ENCODE results near the gene EFCAB12.
"Not testable (repeated sequence)": the region's sequence is repeated elsewhere in the genome, so short reads cannot be mapped to it uniquely, and the experiment has no call there.

EFCAB12 gene

DNA sequence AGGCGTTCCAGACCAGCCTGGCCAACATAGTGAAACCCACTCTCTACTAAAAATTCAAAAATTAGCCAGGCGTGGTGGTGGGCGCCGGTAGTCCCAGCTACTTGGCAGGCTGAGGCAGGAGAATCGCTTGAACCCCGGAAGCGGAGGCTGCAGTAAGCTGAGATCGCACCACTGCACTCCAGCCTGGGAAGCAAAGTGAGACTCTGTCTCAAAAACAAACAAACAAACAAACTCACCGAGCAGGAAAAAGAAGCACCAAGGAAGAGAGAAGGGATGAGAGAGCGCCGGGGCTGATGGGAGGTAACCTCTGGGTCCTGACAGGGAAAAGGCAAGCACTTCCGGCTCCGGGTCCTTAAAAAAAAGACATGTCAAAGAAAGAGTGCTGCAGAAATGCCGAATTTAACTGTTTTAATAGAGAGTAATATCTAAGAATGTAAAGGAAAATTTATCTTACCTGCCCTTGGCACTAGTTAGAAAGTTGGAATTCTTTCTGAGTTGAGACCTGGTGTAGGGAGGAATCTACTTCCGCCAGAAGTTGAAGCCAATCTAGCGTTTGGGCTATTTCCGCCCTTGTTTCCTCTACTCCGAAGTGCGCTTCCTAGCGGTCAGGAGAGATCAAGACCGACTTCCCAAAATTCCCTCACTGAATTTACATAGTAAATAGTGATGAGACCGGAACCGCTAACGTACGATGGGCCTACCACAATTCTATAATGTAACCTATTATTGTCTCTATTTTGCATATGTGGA is 29.1 kb downstream of the EFCAB12 start:
- Histone ChIP-seq H3K9ac (ENCODE audit: low read length) (peak overlapping the region; percentile 93), H3K79me1 (replicated peaks; ENCODE audit: low read length, poor library complexity, severe bottlenecking) (no peaks in the 10 kb centered on the region), H2BK120ac (ENCODE audit: low read depth, low read length) (no peak overlapping the region), H2BK15ac (ENCODE audit: low read depth, poor library complexity, severe bottlenecking) (no peak overlapping the region), H3K23ac (ENCODE audit: low read length in 2 of 2) (no peak overlapping the region), H2AK5ac (ENCODE audit: low read length, severe bottlenecking) (no peak overlapping the region), H4K91ac (ENCODE audit: low read length) (peak overlapping the region; percentile 9), H3K36me3 (ENCODE audit: control insufficient read depth in 1 of 2, insufficient read depth in 2 of 2, low read depth in 1 of 2, low read length in 2 of 2) (peaks cover 14 to 21% of the 10 kb centered on the region in 2 experiments), H3K14ac (ENCODE audit: low read length in 2 of 2) (no peak overlapping the region), H2AFZ (ENCODE audit: low read depth, low read length) (no peak overlapping the region), H2BK12ac (ENCODE audit: low read length in 2 of 2) (no peak overlapping the region), H2BK5ac (ENCODE audit: low read depth, low read length, poor library complexity, severe bottlenecking) (peak overlapping the region; percentile 51), H3K4ac (ENCODE audit: low read depth in 1 of 2, low read length in 2 of 2) (peak overlapping the region in 1 of 2 experiments; percentile 66), H3K27ac (ENCODE audit: low read length, poor library complexity, severe bottlenecking) (peak overlapping the region; percentile 53), H3K18ac (ENCODE audit: low read depth in 1 of 2, low read length in 2 of 2) (peak overlapping the region; percentile 64 to 87), H3K9me3 (ENCODE audit: control insufficient read depth, low read length) (no peaks in the 10 kb centered on the region), H4K8ac (ENCODE audit: low read length) (no peak overlapping the region), H3K4me2 (ENCODE audit: low read length, poor library complexity, severe bottlenecking) (peak overlapping the region; percentile 88), H3K27me3 (ENCODE audit: control insufficient read depth in 1 of 2, insufficient read depth in 1 of 2, low read length in 2 of 2) (no peaks in the 10 kb centered on the region), H3K4me3 (ENCODE audit: insufficient read depth in 1 of 2, low read depth in 1 of 2, low read length in 2 of 2) (peak overlapping the region; percentile 79 to 90), H3K4me1 (ENCODE audit: control insufficient read depth, insufficient read depth, low read depth, low read length) (peaks cover 9% of the 10 kb centered on the region)
- 1% methylated on average over 14 of the region's 25 CpGs for WGBS
- DNase-seq, result peak; percentile 98

DNA sequence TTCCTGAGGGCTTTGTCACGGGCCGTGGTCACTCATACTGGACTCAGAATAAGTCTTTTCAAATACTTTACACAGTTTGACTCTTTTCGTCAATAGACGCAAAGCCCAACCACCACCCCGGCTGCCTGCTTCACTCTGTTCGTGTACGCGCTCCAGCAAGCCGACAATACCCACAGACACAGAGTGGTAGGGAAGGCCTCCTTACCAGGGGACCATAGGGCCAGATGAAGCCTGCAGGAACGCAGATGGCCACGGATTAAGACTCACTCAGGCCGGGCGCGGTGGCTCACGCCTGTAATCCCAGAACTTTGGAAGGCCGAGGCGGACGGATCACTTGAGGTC is 29.7 kb downstream of the EFCAB12 start:
- H3K27me3 ChIP-seq (ENCODE audit: control insufficient read depth in 1 of 2, insufficient read depth in 1 of 2, low read length in 2 of 2), result no peaks in the 10 kb centered on the region
- H4K91ac ChIP-seq (ENCODE audit: low read length), result peak overlapping the region; percentile 9
- peak overlapping the region; percentile 79 to 90 for H3K4me3 ChIP-seq (ENCODE audit: insufficient read depth in 1 of 2, low read depth in 1 of 2, low read length in 2 of 2)
- peaks cover under 1% of the 10 kb centered on the region for H3K79me1 ChIP-seq (replicated peaks; ENCODE audit: low read length, poor library complexity, severe bottlenecking)
- H3K4ac ChIP-seq (ENCODE audit: low read depth in 1 of 2, low read length in 2 of 2), result peak overlapping the region; percentile 66 to 78
- H3K18ac ChIP-seq (ENCODE audit: low read depth in 1 of 2, low read length in 2 of 2), result peak overlapping the region in 1 of 2 experiments; percentile 69
- H2BK15ac ChIP-seq (ENCODE audit: low read depth, poor library complexity, severe bottlenecking), result no peak overlapping the region
- 3% methylated on average over 18 of the region's 18 CpGs for WGBS
- peak overlapping the region in 1 of 2 experiments; percentile 63 for H3K14ac ChIP-seq (ENCODE audit: low read length in 2 of 2)
- H3K4me1 ChIP-seq (ENCODE audit: control insufficient read depth, insufficient read depth, low read depth, low read length), result peaks cover 9% of the 10 kb centered on the region
- H2AFZ ChIP-seq (ENCODE audit: low read depth, low read length), result no peak overlapping the region
- no peak overlapping the region for H2BK120ac ChIP-seq (ENCODE audit: low read depth, low read length)
- no peaks in the 10 kb centered on the region for H3K9me3 ChIP-seq (ENCODE audit: control insufficient read depth, low read length)
- no peak overlapping the region for H2BK5ac ChIP-seq (ENCODE audit: low read depth, low read length, poor library complexity, severe bottlenecking)
- DNase-seq, result peak; percentile 65
- H3K4me2 ChIP-seq (ENCODE audit: low read length, poor library complexity, severe bottlenecking), result peak overlapping the region; percentile 88
- H3K27ac ChIP-seq (ENCODE audit: low read length, poor library complexity, severe bottlenecking), result peak overlapping the region; percentile 53
- peaks cover 19 to 21% of the 10 kb centered on the region in 2 experiments for H3K36me3 ChIP-seq (ENCODE audit: control insufficient read depth in 1 of 2, insufficient read depth in 2 of 2, low read depth in 1 of 2, low read length in 2 of 2)
- H3K23ac ChIP-seq (ENCODE audit: low read length in 2 of 2), result peak overlapping the region in 1 of 2 experiments; percentile 44
- no peak overlapping the region for H4K8ac ChIP-seq (ENCODE audit: low read length)
- peak overlapping the region; percentile 93 for H3K9ac ChIP-seq (ENCODE audit: low read length)
- no peak overlapping the region for H2BK12ac ChIP-seq (ENCODE audit: low read length in 2 of 2)
- H2AK5ac ChIP-seq (ENCODE audit: low read length, severe bottlenecking), result peak overlapping the region; percentile 78

DNA sequence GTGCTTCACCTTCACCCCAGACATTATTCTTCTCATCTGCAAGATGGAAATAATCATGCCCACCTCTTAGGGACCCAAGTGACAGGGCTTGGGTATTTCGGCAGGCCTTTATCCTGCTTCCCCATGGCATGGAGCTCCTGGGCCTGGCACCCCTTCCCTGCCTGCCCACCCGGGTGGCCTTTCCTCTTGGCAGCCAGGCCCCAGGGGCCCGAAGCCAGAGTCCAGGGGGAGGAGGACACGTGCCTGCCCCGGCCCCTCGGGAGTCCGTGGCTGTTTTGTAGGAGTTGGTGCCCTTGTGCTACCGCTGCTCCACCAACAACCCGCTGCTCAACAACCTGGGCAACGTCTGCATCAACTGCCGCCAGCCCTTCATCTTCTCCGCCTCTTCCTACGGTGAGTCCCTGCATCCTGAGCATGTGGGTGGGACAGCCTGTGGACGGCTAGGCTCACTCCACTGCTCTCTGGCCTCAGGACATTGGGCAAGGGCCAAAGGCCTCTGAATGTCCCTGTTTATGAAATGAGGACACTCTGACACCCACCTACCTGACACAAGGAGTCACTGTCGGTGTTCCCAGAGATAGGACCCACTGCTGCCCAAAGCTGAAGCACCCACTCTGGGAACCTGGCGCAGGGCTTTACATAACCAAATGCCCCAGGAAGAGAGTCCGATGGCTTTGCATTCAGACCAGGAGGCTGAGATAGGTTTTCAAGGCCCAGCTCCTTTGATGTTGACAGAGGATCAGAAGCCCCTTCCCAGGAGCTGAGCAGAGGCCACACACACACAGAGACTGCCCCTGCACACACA is 34.5 kb downstream of the EFCAB12 start:
- DNase-seq; H3K27ac ChIP-seq (ENCODE audit: low read length, poor library complexity, severe bottlenecking); H3K27me3 ChIP-seq (ENCODE audit: control insufficient read depth in 1 of 2, insufficient read depth in 1 of 2, low read length in 2 of 2); H3K4ac ChIP-seq (ENCODE audit: low read depth in 1 of 2, low read length in 2 of 2); H2BK5ac ChIP-seq (ENCODE audit: low read depth, low read length, poor library complexity, severe bottlenecking); H2AFZ ChIP-seq (ENCODE audit: low read depth, low read length); H3K9ac ChIP-seq (ENCODE audit: low read length); H4K8ac ChIP-seq (ENCODE audit: low read length); H3K4me3 ChIP-seq (ENCODE audit: insufficient read depth in 1 of 2, low read depth in 1 of 2, low read length in 2 of 2); H3K9me3 ChIP-seq (ENCODE audit: control insufficient read depth, low read length); H2BK12ac ChIP-seq (ENCODE audit: low read length in 2 of 2); H3K18ac ChIP-seq (ENCODE audit: low read depth in 1 of 2, low read length in 2 of 2); H3K23ac ChIP-seq (ENCODE audit: low read length in 2 of 2); H4K91ac ChIP-seq (ENCODE audit: low read length); H3K4me2 ChIP-seq (ENCODE audit: low read length, poor library complexity, severe bottlenecking); H2AK5ac ChIP-seq (ENCODE audit: low read length, severe bottlenecking); H3K14ac ChIP-seq (ENCODE audit: low read length in 2 of 2); H2BK15ac ChIP-seq (ENCODE audit: low read depth, poor library complexity, severe bottlenecking); H2BK120ac ChIP-seq (ENCODE audit: low read depth, low read length): not testable (repeated sequence)
- WGBS, result 96% methylated on average over 8 of the region's 17 CpGs
- peaks cover 46 to 50% of the 10 kb centered on the region in 2 experiments for H3K36me3 ChIP-seq (ENCODE audit: control insufficient read depth in 1 of 2, insufficient read depth in 2 of 2, low read depth in 1 of 2, low read length in 2 of 2)
- H3K79me1 ChIP-seq (replicated peaks; ENCODE audit: low read length, poor library complexity, severe bottlenecking), result peaks cover 13% of the 10 kb centered on the region
- H3K4me1 ChIP-seq (ENCODE audit: control insufficient read depth, insufficient read depth, low read depth, low read length), result peaks cover 21% of the 10 kb centered on the region

DNA sequence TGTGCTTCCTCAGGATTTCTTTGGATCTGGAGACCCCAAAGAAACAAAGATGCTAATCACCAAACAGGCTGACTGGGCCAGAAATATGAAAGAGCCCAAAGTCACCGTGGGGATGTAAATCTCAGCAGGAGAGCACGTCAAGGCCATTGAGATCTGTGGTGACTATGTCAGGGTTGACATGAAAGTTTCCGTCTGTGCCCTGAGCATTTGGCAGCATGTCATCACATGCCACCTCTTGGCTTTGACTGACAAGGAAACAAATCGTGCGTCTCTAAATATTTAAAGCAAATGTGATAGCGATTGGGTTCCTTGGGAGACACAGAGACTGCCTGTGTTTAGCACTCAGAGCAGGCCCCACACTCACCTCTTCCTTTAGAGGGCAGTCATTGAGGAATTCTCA is 35.2 kb downstream of the EFCAB12 start:
- no peak overlapping the region for H4K91ac ChIP-seq (ENCODE audit: low read length)
- no peak for DNase-seq
- H3K14ac ChIP-seq (ENCODE audit: low read length in 2 of 2), result no peak overlapping the region
- H2AFZ ChIP-seq (ENCODE audit: low read depth, low read length), result no peak overlapping the region
- no peak overlapping the region for H3K27ac ChIP-seq (ENCODE audit: low read length, poor library complexity, severe bottlenecking)
- no peak overlapping the region for H3K4me2 ChIP-seq (ENCODE audit: low read length, poor library complexity, severe bottlenecking)
- H3K9ac ChIP-seq (ENCODE audit: low read length), result no peak overlapping the region
- H2BK5ac ChIP-seq (ENCODE audit: low read depth, low read length, poor library complexity, severe bottlenecking), result no peak overlapping the region
- H3K18ac ChIP-seq (ENCODE audit: low read depth in 1 of 2, low read length in 2 of 2), result no peak overlapping the region
- H3K4ac ChIP-seq (ENCODE audit: low read depth in 1 of 2, low read length in 2 of 2), result no peak overlapping the region
- H3K36me3 ChIP-seq (ENCODE audit: control insufficient read depth in 1 of 2, insufficient read depth in 2 of 2, low read depth in 1 of 2, low read length in 2 of 2), result peaks cover 46 to 51% of the 10 kb centered on the region in 2 experiments
- H3K27me3 ChIP-seq (ENCODE audit: control insufficient read depth in 1 of 2, insufficient read depth in 1 of 2, low read length in 2 of 2), result no peaks in the 10 kb centered on the region
- peaks cover 13% of the 10 kb centered on the region for H3K79me1 ChIP-seq (replicated peaks; ENCODE audit: low read length, poor library complexity, severe bottlenecking)
- no peak overlapping the region for H4K8ac ChIP-seq (ENCODE audit: low read length)
- no peak overlapping the region for H2BK120ac ChIP-seq (ENCODE audit: low read depth, low read length)
- H2BK12ac ChIP-seq (ENCODE audit: low read length in 2 of 2), result no peak overlapping the region
- 97% methylated on average over 6 of the region's 6 CpGs for WGBS
- H3K4me1 ChIP-seq (ENCODE audit: control insufficient read depth, insufficient read depth, low read depth, low read length), result peaks cover 23% of the 10 kb centered on the region
- no peak overlapping the region for H3K4me3 ChIP-seq (ENCODE audit: insufficient read depth in 1 of 2, low read depth in 1 of 2, low read length in 2 of 2)
- H3K23ac ChIP-seq (ENCODE audit: low read length in 2 of 2), result no peak overlapping the region
- H2BK15ac ChIP-seq (ENCODE audit: low read depth, poor library complexity, severe bottlenecking), result no peak overlapping the region
- no peaks in the 10 kb centered on the region for H3K9me3 ChIP-seq (ENCODE audit: control insufficient read depth, low read length)
- no peak overlapping the region for H2AK5ac ChIP-seq (ENCODE audit: low read length, severe bottlenecking)
